GM18520 (cell line): ENCODE measurements around the gene CDRT15.
"Not testable (repeated sequence)": the region's sequence is repeated elsewhere in the genome, so short reads cannot be mapped to it uniquely, and the experiment has no call there.

Source experiments
- ATAC-seq: cut with Tn5 transposase; IDR thresholded peaks from one replicate; pipeline ENCODE4 v1.9.1; 2021; ENCODE audit not compliant: unreplicated experiment

Gene CDRT15

DNA sequence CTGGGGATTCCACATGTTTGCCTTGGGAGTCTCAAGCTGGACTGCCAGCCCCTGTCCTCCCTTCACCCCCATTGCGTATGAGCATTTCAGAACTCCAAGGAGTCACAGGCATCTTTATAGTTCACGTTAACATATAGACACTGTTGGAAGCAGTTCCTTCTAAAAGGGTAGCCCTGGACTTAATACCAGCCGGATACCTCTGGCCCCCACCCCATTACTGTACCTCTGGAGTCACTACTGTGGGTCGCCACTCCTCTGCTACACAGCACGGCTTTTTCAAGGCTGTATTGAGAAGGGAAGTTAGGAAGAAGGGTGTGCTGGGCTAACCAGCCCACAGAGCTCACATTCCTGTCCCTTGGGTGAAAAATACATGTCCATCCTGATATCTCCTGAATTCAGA is 28.9 kb downstream of the CDRT15 start:
- ATAC-seq, result no peak

- ATAC-seq, result no peak
These were observed 29.8 kb downstream of the CDRT15 start for GRCh38 chr17:14206891-14207290.

DNA sequence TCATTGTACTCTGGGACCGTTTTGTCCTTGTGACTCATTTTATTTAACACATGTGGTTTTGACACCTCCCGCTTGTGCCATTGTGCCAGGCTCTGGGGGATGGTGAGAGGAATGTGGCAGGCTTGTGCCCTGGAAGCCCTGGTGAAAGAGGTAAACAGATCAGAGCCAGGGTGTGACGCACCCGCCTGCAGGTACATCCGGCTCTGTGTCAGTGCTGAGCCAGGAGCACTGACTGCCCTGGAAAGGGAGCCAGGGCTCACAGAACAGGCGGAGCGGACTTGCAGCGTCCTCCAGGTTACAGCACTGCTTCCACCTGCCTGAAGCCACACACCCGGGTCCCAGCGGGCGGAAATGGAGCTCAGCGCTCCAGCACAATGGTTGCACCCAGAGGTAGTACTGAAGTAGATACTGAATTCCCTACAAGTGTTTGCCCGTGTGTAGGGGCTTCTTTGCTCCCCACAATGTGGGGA is 30.6 kb downstream of the CDRT15 start:
- no peak for ATAC-seq

DNA sequence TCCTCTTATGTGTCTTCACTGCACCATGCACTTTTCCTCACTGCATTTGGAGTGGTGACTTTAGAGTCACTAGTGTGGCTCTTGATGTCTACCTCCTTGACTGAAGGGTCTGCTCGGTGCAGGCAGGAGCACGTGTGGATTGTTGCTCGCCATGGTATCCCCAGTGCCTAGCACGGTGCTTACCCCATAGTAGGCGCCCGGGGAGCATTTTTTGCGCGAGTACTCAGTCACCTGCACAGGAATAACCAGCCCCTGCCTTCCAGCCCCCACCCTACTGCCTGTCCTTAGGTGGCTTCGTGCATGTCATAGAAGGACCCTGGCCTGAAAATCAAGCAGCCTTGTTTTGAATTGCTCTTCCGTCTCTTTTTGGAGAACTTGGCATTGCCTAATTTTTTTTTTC is 31.3 kb downstream of the CDRT15 start:
- no peak for ATAC-seq

DNA sequence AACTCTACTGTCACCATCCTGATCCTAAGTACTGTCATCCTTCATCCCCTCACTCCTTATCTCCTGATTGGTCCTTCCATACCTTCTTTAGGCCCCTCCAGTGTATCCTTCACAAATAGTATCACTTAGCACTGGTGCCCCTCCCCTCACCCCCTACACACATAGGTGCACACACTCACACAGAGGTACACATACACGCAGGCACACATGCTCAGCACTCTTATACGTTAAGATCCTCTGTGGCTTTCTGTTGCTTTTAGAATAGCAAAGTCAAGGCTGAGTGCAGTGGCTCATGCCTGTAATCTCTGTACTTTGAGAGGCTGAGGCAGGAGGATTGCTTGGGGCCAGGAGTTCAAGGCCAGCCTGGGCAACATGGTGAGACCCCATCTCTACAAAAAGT is 32.1 kb downstream of the CDRT15 start:
- no peak for ATAC-seq

GRCh38 chr17:14204084-14204483 is 32.6 kb downstream of the CDRT15 start:
- no peak for ATAC-seq

DNA sequence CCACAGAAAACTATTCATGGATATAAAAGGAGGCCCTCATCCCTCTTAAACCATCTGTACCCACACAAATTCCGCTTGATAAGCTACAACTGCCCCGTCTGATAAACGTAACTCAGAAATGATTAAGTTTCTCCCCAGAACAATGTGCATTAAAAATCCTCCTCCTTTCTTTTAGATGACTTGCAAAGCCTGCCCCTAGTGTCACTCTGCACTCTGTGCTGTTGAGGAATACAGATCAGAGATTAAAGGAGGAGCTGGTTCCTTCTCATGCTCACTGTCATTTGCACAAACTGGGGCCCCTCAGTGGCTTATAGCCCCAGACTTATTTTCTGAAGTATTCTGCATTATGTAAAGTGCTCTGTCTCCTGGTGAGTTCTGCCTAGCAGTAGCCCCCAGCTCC is 33.3 kb downstream of the CDRT15 start:
- ATAC-seq, result no peak

DNA sequence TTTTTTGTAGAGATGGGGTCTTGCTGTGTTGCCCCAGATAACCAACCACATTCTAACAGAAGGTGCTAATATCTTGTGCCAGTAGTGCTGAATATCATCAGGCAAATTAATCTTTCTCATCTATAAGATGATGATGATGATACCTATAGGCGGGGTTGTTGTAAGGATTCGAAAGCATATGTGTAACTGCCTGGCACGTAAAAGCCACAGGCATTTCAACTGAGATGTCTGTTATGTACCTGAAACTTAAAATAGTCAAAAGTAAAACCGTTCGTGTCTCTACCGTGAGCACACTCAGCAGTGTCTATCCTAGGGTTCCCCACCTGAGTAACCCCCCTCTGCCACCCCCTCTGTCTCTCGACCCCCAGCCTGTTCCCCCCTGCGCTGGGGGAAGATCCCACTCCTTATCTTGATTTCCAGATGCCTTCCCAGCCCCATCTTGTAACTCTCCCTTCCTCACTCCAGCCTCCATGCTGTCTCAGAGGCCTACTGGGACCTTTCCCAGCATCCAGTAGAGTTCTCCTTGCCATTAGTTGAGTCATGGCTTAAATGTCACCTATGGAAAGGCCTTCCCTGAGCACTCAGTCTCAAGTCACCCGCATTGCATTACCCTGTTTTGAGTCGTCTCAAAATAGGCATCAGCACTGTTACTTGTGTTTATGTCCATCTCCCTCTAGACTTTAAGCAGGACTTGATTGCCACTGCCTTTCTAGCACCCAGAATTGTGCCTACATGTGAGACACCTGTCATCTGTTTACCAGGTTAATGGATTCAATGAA is 34.1 kb downstream of the CDRT15 start:
- ATAC-seq, result no peak

DNA sequence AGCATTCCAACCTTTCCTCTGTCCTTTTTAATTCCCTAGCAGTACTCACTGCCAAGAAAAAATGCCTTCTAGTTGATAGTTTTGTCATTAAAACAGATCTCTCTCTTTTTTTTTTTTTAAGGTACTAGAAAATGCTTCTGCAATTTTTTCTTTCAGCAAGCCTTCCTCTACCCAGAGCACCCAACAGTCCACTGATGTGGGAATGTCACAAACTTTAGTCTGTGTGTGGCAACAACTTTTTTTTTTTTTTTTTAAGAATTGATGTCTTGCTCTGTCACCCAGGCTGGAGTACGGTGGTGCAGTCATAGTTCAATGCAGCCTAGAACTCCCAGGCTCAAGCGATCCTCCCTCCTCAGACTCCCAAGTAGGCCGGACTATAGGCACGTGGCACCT is 34.7 kb downstream of the CDRT15 start:
- no peak for ATAC-seq

DNA sequence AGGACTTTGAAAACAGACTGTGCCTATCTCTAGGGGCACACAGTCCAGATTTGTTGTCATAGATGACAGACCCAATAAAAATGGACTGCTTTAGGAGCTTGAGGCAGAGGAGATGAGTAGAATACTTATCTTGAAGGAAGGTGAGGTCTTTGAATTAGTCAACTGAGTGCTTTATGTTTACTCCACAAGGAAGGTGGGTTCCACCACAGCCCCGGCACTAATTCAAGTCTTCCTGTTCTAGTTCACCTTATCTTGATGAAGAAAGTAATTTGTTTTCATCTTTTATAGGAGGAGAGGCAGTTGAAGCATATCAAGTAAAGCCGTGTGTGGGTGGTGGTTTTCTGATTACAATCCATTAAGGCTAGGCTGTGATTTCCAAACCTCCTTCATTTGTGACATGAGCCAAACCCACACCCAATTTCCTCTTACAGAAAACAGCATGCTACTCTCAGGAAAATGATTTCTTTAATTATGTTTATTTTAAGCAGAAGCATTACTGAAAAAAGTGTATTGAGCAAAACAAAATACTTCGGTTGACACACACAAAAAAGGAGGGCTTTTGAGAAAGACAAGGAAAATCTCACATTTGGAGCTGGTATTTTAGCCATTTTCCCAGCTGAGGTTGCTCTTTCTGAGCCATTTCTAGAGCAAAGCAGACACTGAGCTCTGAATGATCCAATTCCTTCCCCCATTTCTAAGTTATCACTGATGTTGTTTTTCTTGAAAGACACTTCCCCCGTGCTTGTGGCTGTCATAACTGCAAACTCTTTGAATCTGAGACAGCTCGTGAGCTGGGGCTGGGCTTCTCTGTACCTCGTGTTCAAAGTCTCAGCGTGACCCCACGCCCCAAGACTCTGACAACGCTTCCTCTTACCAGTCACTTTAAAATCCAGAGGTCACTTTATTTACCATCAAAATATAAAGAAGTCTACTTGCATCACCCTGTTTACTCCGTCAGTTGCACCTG is 35.4 kb downstream of the CDRT15 start:
- no peak for ATAC-seq

GRCh38 chr17:14200354-14200753 is 36.3 kb downstream of the CDRT15 start:
- no peak for ATAC-seq

DNA sequence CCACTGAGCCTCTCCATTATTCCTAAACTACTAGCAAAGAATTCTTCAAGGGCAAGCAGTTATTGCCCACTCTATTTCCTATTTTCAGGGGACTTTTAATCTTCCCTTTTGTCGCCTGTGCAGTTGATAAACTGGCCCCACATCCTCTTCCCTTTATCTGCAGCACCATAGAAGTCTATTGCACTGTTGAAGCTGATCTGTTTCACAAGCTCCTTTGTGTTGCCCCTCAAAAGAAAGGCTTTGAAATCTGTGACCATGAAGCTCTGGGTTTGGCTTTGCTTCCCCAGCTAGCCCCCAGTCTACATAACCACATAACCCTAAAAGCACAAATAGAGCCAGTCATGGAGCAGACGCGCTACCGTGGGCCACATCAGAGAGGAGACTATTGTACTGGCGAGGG is 37.1 kb downstream of the CDRT15 start:
- no peak for ATAC-seq

- ATAC-seq, result no peak
These were observed 38.1 kb downstream of the CDRT15 start for GRCh38 chr17:14198575-14198974.

GRCh38 chr17:14198013-14198412 is 38.6 kb downstream of the CDRT15 start:
- no peak for ATAC-seq

DNA sequence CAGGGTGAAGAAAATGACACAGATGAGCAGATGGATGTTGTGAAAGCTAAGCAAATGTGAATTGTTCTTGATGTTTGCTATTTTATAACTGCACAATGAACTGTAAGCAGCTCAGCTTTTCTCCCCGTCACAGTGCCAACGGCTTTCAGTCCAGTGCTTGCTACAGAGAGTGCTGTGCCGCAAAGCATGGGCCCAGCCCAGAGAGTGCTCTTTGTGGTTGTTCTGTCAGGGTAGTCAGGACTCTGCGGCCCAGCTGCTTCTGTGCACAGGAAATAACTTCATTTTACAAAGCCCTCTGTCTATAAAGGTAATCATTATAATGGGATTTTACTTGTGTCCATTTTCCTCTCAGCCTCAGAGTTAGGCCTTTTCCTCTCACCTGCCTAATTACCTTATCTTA is 39.1 kb downstream of the CDRT15 start:
- ATAC-seq, result no peak

DNA sequence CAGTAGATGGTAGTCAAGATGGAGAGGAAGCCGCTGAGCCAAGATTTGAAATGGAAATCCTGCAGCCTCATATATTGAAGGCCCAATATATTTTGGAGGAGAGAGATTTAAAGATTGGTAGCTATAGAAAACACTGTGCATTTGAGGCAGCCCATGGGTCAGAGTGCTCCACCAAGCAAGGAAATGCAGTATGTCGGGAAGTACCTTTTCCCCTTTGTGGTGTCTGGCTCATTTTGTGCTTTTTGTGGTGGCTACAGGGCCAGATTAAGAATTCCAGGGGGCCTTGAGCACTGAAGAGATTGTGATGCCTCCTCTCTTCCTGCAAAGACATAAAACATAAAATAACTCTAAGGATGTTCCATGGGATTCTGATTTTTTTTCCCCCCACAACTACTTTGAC is 39.6 kb downstream of the CDRT15 start:
- ATAC-seq, result no peak

DNA sequence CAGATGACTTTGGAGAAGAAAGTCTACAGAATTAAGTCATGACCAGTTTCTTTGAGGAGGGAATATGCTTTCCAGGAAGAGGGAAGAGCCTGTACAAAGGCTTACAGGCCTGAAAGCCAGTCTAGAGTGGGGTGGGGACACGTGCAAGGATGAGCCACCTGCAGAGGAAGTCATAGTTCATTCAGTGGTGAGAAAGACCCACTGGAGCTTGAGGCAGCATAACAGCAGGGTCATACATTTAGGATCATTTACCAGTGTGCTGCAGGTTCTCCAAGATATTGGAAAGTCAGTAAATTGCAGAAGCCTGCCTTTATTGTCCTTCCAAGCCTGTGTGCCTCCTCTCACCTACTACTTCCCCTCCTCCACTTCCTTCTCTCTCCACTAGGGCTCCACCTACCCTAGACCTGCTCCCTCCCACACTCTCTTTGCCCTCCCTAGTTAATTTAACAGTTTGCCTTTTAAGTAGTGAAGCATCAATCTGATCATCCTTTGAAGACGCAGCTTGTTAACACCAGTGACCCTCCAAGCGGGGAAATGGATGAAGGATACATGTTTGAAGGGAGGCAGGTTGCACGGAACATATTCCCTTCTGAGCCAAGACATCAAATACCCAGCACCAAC is 40.2 kb downstream of the CDRT15 start:
- ATAC-seq, result no peak

DNA sequence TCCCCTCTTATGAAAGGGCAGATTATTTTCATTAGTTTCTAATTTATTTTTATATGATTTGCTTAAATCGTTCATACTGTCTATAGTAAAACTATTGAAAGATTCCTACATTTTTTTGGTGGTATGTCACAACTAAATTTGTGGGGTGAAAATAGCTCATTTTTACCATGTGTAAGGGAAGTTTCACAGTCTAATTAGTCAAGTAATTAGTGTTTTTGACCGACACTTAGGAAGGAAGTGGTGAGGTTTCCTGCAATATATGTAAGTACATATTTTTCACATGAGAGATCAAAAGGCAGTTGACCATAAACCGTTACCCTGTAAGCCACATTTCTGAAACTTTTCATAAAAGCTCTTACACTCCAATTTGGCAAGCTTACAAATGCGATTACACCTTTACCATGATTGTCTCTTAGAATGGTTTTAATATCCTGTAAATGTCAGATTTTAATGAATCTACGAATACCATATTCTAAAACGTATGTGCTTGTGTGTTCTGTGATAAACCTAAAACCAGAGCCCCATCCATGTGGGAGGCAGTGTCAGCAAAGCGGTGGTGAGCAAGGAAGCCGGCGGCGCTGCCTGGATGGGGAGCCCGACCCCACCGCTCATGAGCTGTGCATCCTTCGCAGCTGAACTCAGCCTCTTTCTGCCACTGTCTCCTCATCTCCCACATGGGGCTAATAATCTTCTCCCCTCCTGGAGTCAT is 43.9 kb downstream of the CDRT15 start:
- ATAC-seq, result not testable (repeated sequence)

DNA sequence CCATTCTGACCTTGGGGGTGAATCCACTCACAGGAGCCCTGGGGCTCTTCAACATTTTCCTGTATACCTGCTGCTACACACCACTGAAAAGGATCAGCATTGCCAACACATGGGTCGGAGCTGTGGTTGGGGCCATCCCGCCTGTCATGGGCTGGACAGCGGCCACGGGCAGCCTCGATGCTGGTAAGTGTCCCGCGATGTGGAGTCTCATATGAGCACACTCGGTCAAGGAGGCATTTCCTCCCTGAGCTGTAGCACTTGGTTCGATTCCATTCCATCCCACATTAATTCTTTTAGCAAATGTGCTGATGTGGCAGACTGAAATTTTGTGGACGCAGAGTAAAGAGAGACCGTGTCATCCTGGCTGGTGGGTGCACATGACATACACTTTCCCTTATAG is 44.6 kb downstream of the CDRT15 start:
- ATAC-seq, result not testable (repeated sequence)

- not testable (repeated sequence) for ATAC-seq
These were observed 45.2 kb downstream of the CDRT15 start for GRCh38 chr17:14191469-14191868.

DNA sequence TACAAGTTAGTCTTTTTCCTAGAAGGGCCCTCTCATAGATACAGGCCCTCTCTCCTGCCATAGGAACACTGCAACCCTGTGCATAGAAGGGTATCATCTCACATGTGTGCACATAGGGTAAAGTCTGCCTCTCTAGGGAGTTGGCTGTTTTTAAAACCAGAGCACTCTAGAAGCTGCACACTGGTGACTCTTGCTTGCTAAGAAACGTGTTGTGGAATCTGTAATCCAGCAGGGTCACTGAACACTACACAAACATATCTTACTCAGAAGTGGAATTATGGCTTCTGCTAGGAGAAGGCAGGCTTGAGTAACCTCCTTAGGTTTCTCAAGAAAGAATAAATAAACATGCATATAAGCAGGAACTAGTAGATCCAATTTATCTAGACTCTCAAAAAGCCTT is 45.9 kb downstream of the CDRT15 start:
- not testable (repeated sequence) for ATAC-seq
